ENCODE results near the gene KLHDC3.

Gene KLHDC3

GRCh38 chr6:43024436-43024835, 10.4 kb downstream of the KLHDC3 start:
- DNase-seq (no peak), ATAC-seq (ENCODE audit: insufficient read depth, low read depth) (no peak)
- no peak overlapping the region for H2AFZ ChIP-seq (ENCODE audit: low read depth, low read length)
- no peak overlapping the region for H3K4me3 ChIP-seq (ENCODE audit: low read depth in 1 of 2, low read length in 2 of 2)
- peaks cover 75% of the 10 kb centered on the region for H3K36me3 ChIP-seq (ENCODE audit: insufficient read depth, low read length)
- H3K9ac ChIP-seq (ENCODE audit: low read depth, low read length), result no peak overlapping the region
- peaks cover 38% of the 10 kb centered on the region for H3K4me1 ChIP-seq (ENCODE audit: insufficient read depth, low read length)
- no peaks in the 10 kb centered on the region for H3K9me3 ChIP-seq (ENCODE audit: insufficient read depth, low read length, severe bottlenecking)
- peak overlapping the region; percentile 0; the same call in 1 of the 2 replicates for H3K4me2 ChIP-seq (ENCODE audit: insufficient read depth, low read length)
- peaks cover 18% of the 10 kb centered on the region for H4K20me1 ChIP-seq (ENCODE audit: insufficient read depth, low read length)
- no peak for TF ChIP-seq EZH2 (IDR thresholded peaks at IDR 0.05; ENCODE audit: borderline replicate concordance, low read depth, low read length, severe bottlenecking)
- TF ChIP-seq, protein P1, sequence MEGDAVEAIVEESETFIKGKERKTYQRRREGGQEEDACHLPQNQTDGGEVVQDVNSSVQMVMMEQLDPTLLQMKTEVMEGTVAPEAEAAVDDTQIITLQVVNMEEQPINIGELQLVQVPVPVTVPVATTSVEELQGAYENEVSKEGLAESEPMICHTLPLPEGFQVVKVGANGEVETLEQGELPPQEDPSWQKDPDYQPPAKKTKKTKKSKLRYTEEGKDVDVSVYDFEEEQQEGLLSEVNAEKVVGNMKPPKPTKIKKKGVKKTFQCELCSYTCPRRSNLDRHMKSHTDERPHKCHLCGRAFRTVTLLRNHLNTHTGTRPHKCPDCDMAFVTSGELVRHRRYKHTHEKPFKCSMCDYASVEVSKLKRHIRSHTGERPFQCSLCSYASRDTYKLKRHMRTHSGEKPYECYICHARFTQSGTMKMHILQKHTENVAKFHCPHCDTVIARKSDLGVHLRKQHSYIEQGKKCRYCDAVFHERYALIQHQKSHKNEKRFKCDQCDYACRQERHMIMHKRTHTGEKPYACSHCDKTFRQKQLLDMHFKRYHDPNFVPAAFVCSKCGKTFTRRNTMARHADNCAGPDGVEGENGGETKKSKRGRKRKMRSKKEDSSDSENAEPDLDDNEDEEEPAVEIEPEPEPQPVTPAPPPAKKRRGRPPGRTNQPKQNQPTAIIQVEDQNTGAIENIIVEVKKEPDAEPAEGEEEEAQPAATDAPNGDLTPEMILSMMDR (IDR thresholded peaks at IDR 0.05; ENCODE audit: borderline replicate concordance, extremely low read depth, low read length, poor library complexity, severe bottlenecking), result no peak
- no peak overlapping the region for H3K27ac ChIP-seq (ENCODE audit: low read length)
- peaks cover 44% of the 10 kb centered on the region for H3K79me2 ChIP-seq (ENCODE audit: insufficient read depth, low read length)
- H3K27me3 ChIP-seq (ENCODE audit: insufficient read depth, low read length, poor library complexity), result no peaks in the 10 kb centered on the region

DNA sequence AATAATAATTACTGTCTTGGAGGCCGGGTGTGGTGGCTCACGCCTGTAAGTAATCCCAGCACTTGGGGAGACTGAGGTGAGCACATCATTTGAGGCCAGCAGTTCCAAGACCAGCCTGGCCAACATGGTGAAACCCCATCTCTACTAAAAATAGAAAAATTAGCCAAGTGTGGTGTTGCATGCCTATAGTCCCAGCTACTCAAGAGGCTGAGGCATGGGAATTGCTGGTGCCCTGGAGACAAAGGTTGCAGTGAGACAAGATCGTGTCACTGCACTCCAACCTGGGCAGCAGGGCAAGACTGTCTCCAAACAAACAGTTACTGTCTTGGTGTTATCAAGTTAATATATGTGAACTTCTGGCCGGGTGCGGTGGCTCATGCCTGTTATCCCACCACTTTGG, 12.3 kb downstream of the KLHDC3 start:
- H3K9me3 ChIP-seq (ENCODE audit: insufficient read depth, low read length, severe bottlenecking), result no peaks in the 10 kb centered on the region
- no peak overlapping the region for H3K27ac ChIP-seq (ENCODE audit: low read length)
- peaks cover 22% of the 10 kb centered on the region for H3K4me1 ChIP-seq (ENCODE audit: insufficient read depth, low read length)
- H3K9ac ChIP-seq (ENCODE audit: low read depth, low read length), result no peak overlapping the region
- peaks cover 38% of the 10 kb centered on the region for H3K79me2 ChIP-seq (ENCODE audit: insufficient read depth, low read length)
- peaks cover 18% of the 10 kb centered on the region for H4K20me1 ChIP-seq (ENCODE audit: insufficient read depth, low read length)
- ATAC-seq (ENCODE audit: insufficient read depth, low read depth), result no peak
- peaks cover 69% of the 10 kb centered on the region for H3K36me3 ChIP-seq (ENCODE audit: insufficient read depth, low read length)
- no peak overlapping the region for H3K4me2 ChIP-seq (ENCODE audit: insufficient read depth, low read length)
- TF ChIP-seq, protein P1 (IDR thresholded peaks at IDR 0.05; ENCODE audit: borderline replicate concordance, extremely low read depth, low read length, poor library complexity, severe bottlenecking), result no peak
- TF ChIP-seq EZH2 (IDR thresholded peaks at IDR 0.05; ENCODE audit: borderline replicate concordance, low read depth, low read length, severe bottlenecking), result no peak
- no peaks in the 10 kb centered on the region for H3K27me3 ChIP-seq (ENCODE audit: insufficient read depth, low read length, poor library complexity)
- no peak for DNase-seq
- H3K4me3 ChIP-seq (ENCODE audit: low read depth in 1 of 2, low read length in 2 of 2), result no peak overlapping the region
- no peak overlapping the region for H2AFZ ChIP-seq (ENCODE audit: low read depth, low read length)

DNA sequence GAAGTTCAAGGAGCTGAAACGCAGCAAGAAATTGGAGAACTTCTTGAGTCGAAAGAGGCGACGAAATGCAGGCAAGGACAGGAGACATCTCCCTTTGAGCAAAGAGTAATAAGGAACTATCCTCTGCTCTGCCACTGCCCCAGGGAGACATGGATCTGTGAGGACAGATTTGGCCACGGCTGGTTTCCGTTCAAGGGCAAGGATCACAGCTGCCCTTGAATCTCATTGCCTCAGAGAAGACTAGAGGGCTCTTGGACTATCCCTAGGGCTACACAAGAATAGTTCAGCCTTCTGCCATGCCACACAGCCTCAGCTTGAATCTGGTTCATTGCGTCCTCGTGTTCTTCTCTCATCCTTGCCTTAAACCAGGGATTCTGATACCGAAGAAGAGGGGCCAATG, 15.1 kb downstream of the KLHDC3 start:
- H3K4me3 ChIP-seq (ENCODE audit: low read depth in 1 of 2, low read length in 2 of 2), result no peak overlapping the region
- H3K27ac ChIP-seq (ENCODE audit: low read length), result no peak overlapping the region
- ATAC-seq (ENCODE audit: insufficient read depth, low read depth) (no peak), DNase-seq (no peak)
- no peak for TF ChIP-seq EZH2 (IDR thresholded peaks at IDR 0.05; ENCODE audit: borderline replicate concordance, low read depth, low read length, severe bottlenecking)
- TF ChIP-seq, protein P1 (IDR thresholded peaks at IDR 0.05; ENCODE audit: borderline replicate concordance, extremely low read depth, low read length, poor library complexity, severe bottlenecking), result no peak
- H3K4me1 ChIP-seq (ENCODE audit: insufficient read depth, low read length), result peaks cover 4% of the 10 kb centered on the region; the same call in 1 of the 2 replicates
- no peak overlapping the region for H2AFZ ChIP-seq (ENCODE audit: low read depth, low read length)
- peaks cover 12% of the 10 kb centered on the region for H3K79me2 ChIP-seq (ENCODE audit: insufficient read depth, low read length)
- no peaks in the 10 kb centered on the region for H3K9me3 ChIP-seq (ENCODE audit: insufficient read depth, low read length, severe bottlenecking)
- H4K20me1 ChIP-seq (ENCODE audit: insufficient read depth, low read length), result peaks cover 9% of the 10 kb centered on the region
- H3K36me3 ChIP-seq (ENCODE audit: insufficient read depth, low read length), result peaks cover 78% of the 10 kb centered on the region
- no peak overlapping the region for H3K4me2 ChIP-seq (ENCODE audit: insufficient read depth, low read length)
- no peak overlapping the region for H3K9ac ChIP-seq (ENCODE audit: low read depth, low read length)
- H3K27me3 ChIP-seq (ENCODE audit: insufficient read depth, low read length, poor library complexity), result no peaks in the 10 kb centered on the region

- no peak overlapping the region for H3K4me2 ChIP-seq (ENCODE audit: insufficient read depth, low read length)
- H3K36me3 ChIP-seq (ENCODE audit: insufficient read depth, low read length), result peaks cover 71% of the 10 kb centered on the region
- H3K27ac ChIP-seq (ENCODE audit: low read length), result no peak overlapping the region
- no peaks in the 10 kb centered on the region for H3K9me3 ChIP-seq (ENCODE audit: insufficient read depth, low read length, severe bottlenecking)
- no peaks in the 10 kb centered on the region for H3K4me1 ChIP-seq (ENCODE audit: insufficient read depth, low read length)
- TF ChIP-seq, protein P1 (IDR thresholded peaks at IDR 0.05; ENCODE audit: borderline replicate concordance, extremely low read depth, low read length, poor library complexity, severe bottlenecking), result no peak
- TF ChIP-seq EZH2 (IDR thresholded peaks at IDR 0.05; ENCODE audit: borderline replicate concordance, low read depth, low read length, severe bottlenecking), result no peak
- H3K27me3 ChIP-seq (ENCODE audit: insufficient read depth, low read length, poor library complexity), result no peaks in the 10 kb centered on the region
- H3K4me3 ChIP-seq (ENCODE audit: low read depth in 1 of 2, low read length in 2 of 2), result no peak overlapping the region
- H4K20me1 ChIP-seq (ENCODE audit: insufficient read depth, low read length), result peaks cover 3% of the 10 kb centered on the region; the same call in 1 of the 2 replicates
- peaks cover under 1% of the 10 kb centered on the region; the same call in 1 of the 2 replicates for H3K79me2 ChIP-seq (ENCODE audit: insufficient read depth, low read length)
- no peak overlapping the region for H3K9ac ChIP-seq (ENCODE audit: low read depth, low read length)
- ATAC-seq (ENCODE audit: insufficient read depth, low read depth) (no peak), DNase-seq (no peak)
- no peak overlapping the region for H2AFZ ChIP-seq (ENCODE audit: low read depth, low read length)
Observed at GRCh38 chr6:43032326-43032725, 18.3 kb downstream of the KLHDC3 start.

Data from DND-41 (cell line).